CD4-positive, alpha-beta T cell treated with Interleukin-4 for 4 hours (primary cell): ENCODE data around the gene PRDM16.

Source experiments
- DNase-seq: peaks from one replicate; pipeline ENCODE4 v3.0.0-alpha.2; 2020

PRDM16 gene

GRCh38 chr1:3033040-3033789, 35.8 kb upstream of the PRDM16 start:
- peak; percentile 53 for DNase-seq

GRCh38 chr1:3033790-3034090, 35.3 kb upstream of the PRDM16 start:
- no peak for DNase-seq

GRCh38 chr1:3034162-3034561, 34.8 kb upstream of the PRDM16 start:
- no peak for DNase-seq

GRCh38 chr1:3034728-3035562, 34.1 kb upstream of the PRDM16 start:
- no peak for DNase-seq

- no peak for DNase-seq
Observed at GRCh38 chr1:3035563-3036446, 33.2 kb upstream of the PRDM16 start.

- no peak for DNase-seq
Observed at GRCh38 chr1:3036447-3037280, 32.3 kb upstream of the PRDM16 start.

GRCh38 chr1:3037281-3038040, 31.5 kb upstream of the PRDM16 start:
- no peak for DNase-seq

GRCh38 chr1:3038113-3038551, 30.9 kb upstream of the PRDM16 start:
- no peak for DNase-seq

- DNase-seq: no peak
Observed at GRCh38 chr1:3038571-3039181, 30.3 kb upstream of the PRDM16 start.

- no peak for DNase-seq
Observed at GRCh38 chr1:3040004-3040403, 29.0 kb upstream of the PRDM16 start.

GRCh38 chr1:3042481-3042880, 26.5 kb upstream of the PRDM16 start:
- DNase-seq: no peak

GRCh38 chr1:3049164-3049563, 19.8 kb upstream of the PRDM16 start:
- DNase-seq: no peak

- no peak for DNase-seq
Observed at GRCh38 chr1:3049905-3050304, 19.1 kb upstream of the PRDM16 start.

GRCh38 chr1:3050603-3051002, 18.4 kb upstream of the PRDM16 start:
- DNase-seq: no peak

GRCh38 chr1:3051270-3052268, 17.4 kb upstream of the PRDM16 start:
- DNase-seq: no peak

GRCh38 chr1:3052501-3052900, 16.5 kb upstream of the PRDM16 start:
- no peak for DNase-seq

GRCh38 chr1:3053366-3053980, 15.5 kb upstream of the PRDM16 start:
- no peak for DNase-seq

- DNase-seq: no peak
Observed at GRCh38 chr1:3053986-3054385, 15.0 kb upstream of the PRDM16 start.

GRCh38 chr1:3054474-3054873, 14.5 kb upstream of the PRDM16 start:
- DNase-seq: no peak
